ENCODE results near the gene HCAR3.
"Not testable (repeated sequence)": the region's sequence is repeated elsewhere in the genome, so short reads cannot be mapped to it uniquely, and the experiment has no call there.

Gene HCAR3

GRCh38 chr12:122722387-122722786, 5.8 kb upstream of the HCAR3 start:
- no peak for DNase-seq (ENCODE audit: low read depth)

- DNase-seq (ENCODE audit: low read depth) = no peak
These were observed 4.5 kb upstream of the HCAR3 start for GRCh38 chr12:122721057-122721545.

- not testable (repeated sequence) for DNase-seq (ENCODE audit: low read depth)
These were observed 1.4 kb downstream of the HCAR3 start for GRCh38 chr12:122715211-122715610.

- DNase-seq (ENCODE audit: low read depth) = not testable (repeated sequence)
These were observed 3.0 kb downstream of the HCAR3 start for GRCh38 chr12:122713491-122714188.

- not testable (repeated sequence) for DNase-seq (ENCODE audit: low read depth)
These were observed 5.3 kb downstream of the HCAR3 start for GRCh38 chr12:122711266-122711665.

- DNase-seq (ENCODE audit: low read depth) = not testable (repeated sequence)
These were observed 6.3 kb downstream of the HCAR3 start for GRCh38 chr12:122710341-122710740.

- DNase-seq (ENCODE audit: low read depth) = not testable (repeated sequence)
These were observed 7.3 kb downstream of the HCAR3 start for GRCh38 chr12:122709287-122709686.

- DNase-seq (ENCODE audit: low read depth) = not testable (repeated sequence)
These were observed 12.8 kb downstream of the HCAR3 start for GRCh38 chr12:122703841-122704240.

- DNase-seq (ENCODE audit: low read depth) = not testable (repeated sequence)
These were observed 13.6 kb downstream of the HCAR3 start, which contains the start of gene HCAR2 for GRCh38 chr12:122702890-122703611. HCAR2 (minus strand) TSS chr12:122703357; CDS start chr12:122703283, 74 bp downstream.

- not testable (repeated sequence) for DNase-seq (ENCODE audit: low read depth)
These were observed 15.1 kb downstream of the HCAR3 start for GRCh38 chr12:122701481-122701880.

GRCh38 chr12:122700038-122700710, 16.4 kb downstream of the HCAR3 start:
- DNase-seq (ENCODE audit: low read depth) = not testable (repeated sequence)

- DNase-seq (ENCODE audit: low read depth) = not testable (repeated sequence)
These were observed 19.7 kb downstream of the HCAR3 start for GRCh38 chr12:122696922-122697321.

- DNase-seq (ENCODE audit: low read depth) = no peak
These were observed 25.0 kb downstream of the HCAR3 start for GRCh38 chr12:122691566-122691965.

GRCh38 chr12:122688291-122688690, 28.3 kb downstream of the HCAR3 start:
- DNase-seq (ENCODE audit: low read depth) = no peak

GRCh38 chr12:122687086-122687485, 29.5 kb downstream of the HCAR3 start:
- no peak for DNase-seq (ENCODE audit: low read depth)

- no peak for DNase-seq (ENCODE audit: low read depth)
These were observed 30.1 kb downstream of the HCAR3 start for GRCh38 chr12:122686538-122686937.

- DNase-seq (ENCODE audit: low read depth) = no peak
These were observed 32.3 kb downstream of the HCAR3 start for GRCh38 chr12:122684297-122684813.

GRCh38 chr12:122681814-122682213, 34.8 kb downstream of the HCAR3 start:
- no peak for DNase-seq (ENCODE audit: low read depth)

- not testable (repeated sequence) for DNase-seq (ENCODE audit: low read depth)
These were observed 35.6 kb downstream of the HCAR3 start for GRCh38 chr12:122680989-122681388.

- not testable (repeated sequence) for DNase-seq (ENCODE audit: low read depth)
These were observed 39.8 kb downstream of the HCAR3 start for GRCh38 chr12:122676781-122677180.

- not testable (repeated sequence) for DNase-seq (ENCODE audit: low read depth)
These were observed 40.6 kb downstream of the HCAR3 start for GRCh38 chr12:122676015-122676414.

- DNase-seq (ENCODE audit: low read depth) = no peak
These were observed 44.1 kb downstream of the HCAR3 start for GRCh38 chr12:122672515-122672914.

All from activated T-helper 9 cell treated with anti-CD3 and anti-CD28 coated beads, Interleukin-2, amount 50 U/mL, for 16 hours (primary cell).